Measurements from ENCODE around the gene RAB28.
"Not testable (repeated sequence)": the region's sequence is repeated elsewhere in the genome, so short reads cannot be mapped to it uniquely, and the experiment has no call there.

RAB28 gene

GRCh38 chr4:13445841-13446790, 38.0 kb downstream of the RAB28 start:
- DNase-seq, result no peak

- DNase-seq, result no peak
These were observed 42.6 kb downstream of the RAB28 start for GRCh38 chr4:13441506-13441905.

GRCh38 chr4:13436962-13437361, 47.2 kb downstream of the RAB28 start:
- no peak for DNase-seq

- DNase-seq, result no peak
These were observed 51.7 kb downstream of the RAB28 start for GRCh38 chr4:13432453-13432852.

GRCh38 chr4:13430834-13431568, 53.1 kb downstream of the RAB28 start:
- DNase-seq, result no peak

- no peak for DNase-seq
These were observed 56.4 kb downstream of the RAB28 start for GRCh38 chr4:13427599-13428325.

GRCh38 chr4:13415068-13415785, 68.9 kb downstream of the RAB28 start:
- no peak for DNase-seq

GRCh38 chr4:13413729-13414437, 70.3 kb downstream of the RAB28 start:
- no peak for DNase-seq

- DNase-seq, result no peak
These were observed 72.2 kb downstream of the RAB28 start for GRCh38 chr4:13411942-13412341.

GRCh38 chr4:13409324-13409723, 74.8 kb downstream of the RAB28 start:
- DNase-seq, result no peak

GRCh38 chr4:13406156-13406555, 78.0 kb downstream of the RAB28 start:
- DNase-seq, result not testable (repeated sequence)

GRCh38 chr4:13403833-13404232, 80.3 kb downstream of the RAB28 start:
- DNase-seq, result no peak

- DNase-seq, result no peak
These were observed 80.8 kb downstream of the RAB28 start for GRCh38 chr4:13403326-13403725.

- DNase-seq, result no peak
These were observed 84.9 kb downstream of the RAB28 start for GRCh38 chr4:13399257-13399656.

GRCh38 chr4:13396161-13396560, 88.0 kb downstream of the RAB28 start:
- DNase-seq, result no peak

- DNase-seq, result not testable (repeated sequence)
These were observed 94.2 kb downstream of the RAB28 start for GRCh38 chr4:13389901-13390300.

GRCh38 chr4:13386405-13387107, 97.6 kb downstream of the RAB28 start:
- DNase-seq, result no peak

- no peak for DNase-seq
These were observed 100.1 kb downstream of the RAB28 start for GRCh38 chr4:13384055-13384454.

GRCh38 chr4:13378973-13379759, 105.0 kb downstream of the RAB28 start:
- no peak for DNase-seq

GRCh38 chr4:13371048-13371447, 113.1 kb downstream of the RAB28 start:
- no peak for DNase-seq

All from activated CD4-positive, CD25-positive, alpha-beta regulatory T cell treated with anti-CD3 and anti-CD28 coated beads, Interleukin-2, amount 50 U/mL, for 72 hours (primary cell).